HG02759 (cell line): ENCODE results near the gene BMX.

Source experiments
- ATAC-seq: cut with Tn5 transposase; IDR thresholded peaks from one replicate; pipeline ENCODE4 v1.9.1; 2021; ENCODE audit warnings: mild to moderate bottlenecking, moderate library complexity; ENCODE audit not compliant: unreplicated experiment

BMX gene

DNA sequence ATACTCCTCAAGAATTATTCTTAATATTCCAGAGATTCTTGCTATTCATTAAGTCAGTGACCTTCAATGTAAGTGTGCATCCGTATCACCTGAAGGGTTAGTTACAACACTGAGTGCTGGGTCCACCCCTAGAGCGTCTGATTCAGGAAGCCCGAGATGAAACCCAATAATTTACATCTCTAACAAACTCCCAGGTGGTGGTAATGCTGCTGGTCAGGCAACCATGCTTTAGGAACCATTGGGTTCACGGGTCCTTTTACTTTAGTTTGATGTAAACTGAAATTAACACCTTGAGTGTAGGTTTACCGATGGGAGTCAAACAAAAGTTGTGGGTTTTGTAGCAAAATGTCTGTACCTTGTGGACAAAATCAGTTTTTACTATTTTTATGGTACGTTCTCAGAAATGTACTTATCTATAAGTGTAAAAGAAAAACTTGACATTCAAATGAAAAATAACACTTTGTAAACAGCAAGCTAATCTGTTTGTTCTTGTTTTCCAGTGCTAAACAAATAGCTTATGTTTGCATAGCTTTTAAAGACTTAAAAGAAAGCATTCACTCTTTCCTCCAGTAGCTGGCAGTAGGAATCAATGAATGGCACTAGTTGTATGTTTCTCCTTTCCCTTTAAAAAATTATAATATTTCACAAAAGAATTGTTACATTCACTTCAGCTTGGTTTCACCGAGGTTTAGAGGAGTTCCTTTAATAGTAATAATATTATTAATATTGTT, 67.4 kb downstream of the BMX start:
- no peak for ATAC-seq

- no peak for ATAC-seq
Observed at GRCh38 chrX:15570145-15570544, 69.5 kb downstream of the BMX start.

DNA sequence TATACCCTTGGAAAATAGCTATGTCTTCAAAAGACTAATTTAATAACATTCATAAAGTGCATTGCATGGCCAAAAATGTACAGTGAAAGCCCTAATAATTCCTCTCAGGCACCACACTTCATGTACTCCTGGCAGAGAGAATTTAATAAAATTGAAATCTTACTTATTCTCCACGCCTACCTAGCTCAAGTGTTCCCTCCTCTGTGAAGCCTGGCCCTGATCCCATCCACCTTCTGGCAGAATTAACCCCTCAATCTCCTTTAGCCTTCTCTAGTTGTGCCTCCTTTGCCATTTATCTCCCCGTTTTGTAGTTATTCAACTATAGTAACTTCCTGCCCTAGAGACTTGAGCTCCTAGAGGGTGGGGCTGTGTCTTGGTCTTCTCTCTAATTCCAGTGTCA, 73.4 kb downstream of the BMX start:
- no peak for ATAC-seq

DNA sequence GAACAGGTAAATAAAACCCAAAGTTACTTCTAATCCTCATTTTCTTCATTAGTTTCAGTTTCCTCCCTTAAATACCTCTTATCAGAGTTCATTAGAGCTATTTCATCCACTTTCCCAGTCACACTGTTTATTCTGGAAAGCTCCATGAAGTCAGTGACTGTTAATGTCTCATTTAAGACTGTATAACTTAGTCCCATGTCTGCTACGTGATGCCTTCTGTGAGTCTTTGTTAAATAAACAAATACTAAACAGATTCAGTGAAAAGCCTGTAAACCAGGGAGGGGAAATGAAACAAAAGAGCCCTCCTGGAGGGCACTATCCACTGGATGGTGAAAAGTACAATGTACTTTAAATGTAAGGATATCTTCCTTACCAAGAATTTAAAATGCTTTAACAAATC, 75.4 kb downstream of the BMX start:
- no peak for ATAC-seq

DNA sequence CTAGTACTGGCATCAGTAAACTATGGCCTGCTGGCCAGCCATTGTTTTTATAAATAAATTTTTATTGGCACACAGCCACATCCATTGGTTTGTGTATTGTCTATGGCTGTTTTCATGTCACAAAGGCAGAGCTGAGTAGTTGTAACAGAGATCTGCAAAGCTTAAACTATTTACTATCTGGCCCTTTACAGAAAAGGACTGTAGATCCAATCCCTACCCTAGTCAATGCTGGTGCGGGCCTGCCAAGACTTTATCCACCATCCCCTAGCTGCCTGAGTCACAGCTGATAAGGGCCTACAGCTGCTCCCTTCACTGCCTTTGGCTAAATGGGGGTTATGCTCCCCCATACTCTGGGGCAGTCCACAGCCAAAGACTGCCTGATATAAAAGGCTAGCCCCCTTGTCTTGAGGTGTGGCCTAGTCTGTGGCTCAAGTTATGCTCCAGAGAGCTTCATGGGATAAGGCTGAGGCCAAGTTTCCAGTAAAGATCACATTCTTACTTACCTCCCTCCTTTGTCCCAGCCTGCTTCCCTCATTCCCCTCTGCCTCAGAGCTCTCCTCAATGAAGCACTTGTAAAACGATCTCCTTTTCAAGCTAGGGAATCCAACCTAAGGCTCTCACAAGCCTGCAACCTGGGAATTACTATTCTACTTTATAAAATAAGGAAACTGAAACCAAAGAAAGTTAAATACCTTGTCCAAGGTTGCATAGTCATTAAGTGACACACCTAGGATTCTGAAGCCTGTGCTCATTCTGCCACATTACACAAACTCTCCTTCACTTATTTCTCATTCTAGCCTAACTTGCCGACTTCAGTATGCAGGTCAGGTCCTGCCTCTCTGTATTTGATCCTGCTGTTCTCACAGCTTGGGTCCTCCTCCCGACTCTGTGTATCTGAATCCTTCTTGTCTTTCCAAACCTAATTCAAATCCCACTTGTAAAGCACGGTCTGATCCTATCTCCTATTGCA, 79.5 kb downstream of the BMX start:
- ATAC-seq: no peak

DNA sequence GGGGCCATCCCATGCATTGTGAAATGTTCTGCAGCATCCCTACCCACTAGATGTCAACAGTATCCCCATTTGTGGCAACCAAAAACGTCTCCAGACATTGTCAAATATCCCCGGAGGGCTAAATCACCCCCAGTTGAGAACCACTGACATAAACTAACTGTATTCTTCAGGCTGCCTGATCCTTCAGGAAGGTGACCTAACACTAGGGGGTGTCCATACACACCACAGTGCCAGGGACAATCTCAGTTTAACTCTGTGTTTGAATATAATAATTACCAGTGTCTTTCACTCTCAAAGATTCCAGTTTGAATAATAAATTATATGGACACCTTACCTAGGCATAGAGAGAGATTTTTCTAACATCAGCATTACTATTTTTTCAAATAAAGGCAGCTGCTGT, 93.8 kb downstream of the BMX start:
- ATAC-seq: no peak

DNA sequence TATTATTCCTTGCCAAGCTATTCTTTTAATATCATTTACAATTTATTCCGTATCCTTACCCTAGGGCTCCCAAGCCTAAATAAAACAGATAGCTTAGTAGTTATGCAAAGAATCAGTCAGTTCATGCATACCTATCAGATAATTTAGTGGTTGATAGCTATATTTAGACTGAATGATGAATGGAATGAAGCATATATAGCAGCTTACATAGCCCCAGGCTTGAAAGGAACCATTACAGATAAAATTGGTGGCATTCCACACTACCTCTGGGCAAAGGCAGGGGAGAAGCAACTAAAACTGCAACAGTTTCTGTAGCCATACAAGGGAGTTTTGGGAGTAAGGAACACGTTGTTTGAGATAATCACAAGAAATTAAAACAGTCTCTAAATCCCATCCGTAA, 97.4 kb downstream of the BMX start:
- ATAC-seq: no peak

DNA sequence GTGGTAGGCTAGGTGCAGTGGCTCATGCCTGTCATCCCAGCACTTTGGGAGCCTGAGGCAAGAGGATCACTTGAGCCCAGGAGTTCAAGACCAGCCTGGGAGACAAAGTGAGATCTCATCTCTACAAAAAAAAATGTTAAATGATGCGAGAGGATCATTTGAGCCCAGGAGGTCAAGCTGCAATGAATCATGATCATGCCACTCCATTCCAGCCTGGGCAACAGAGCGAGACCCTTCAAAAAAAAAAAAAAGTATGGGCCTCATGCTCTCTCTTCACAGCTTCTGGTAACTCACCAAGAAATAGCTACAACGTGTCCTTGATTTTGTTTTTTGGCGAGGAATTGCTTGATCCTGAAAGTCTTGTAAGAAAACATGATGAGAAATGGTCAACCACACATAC, 98.9 kb downstream of the BMX start:
- ATAC-seq: no peak

DNA sequence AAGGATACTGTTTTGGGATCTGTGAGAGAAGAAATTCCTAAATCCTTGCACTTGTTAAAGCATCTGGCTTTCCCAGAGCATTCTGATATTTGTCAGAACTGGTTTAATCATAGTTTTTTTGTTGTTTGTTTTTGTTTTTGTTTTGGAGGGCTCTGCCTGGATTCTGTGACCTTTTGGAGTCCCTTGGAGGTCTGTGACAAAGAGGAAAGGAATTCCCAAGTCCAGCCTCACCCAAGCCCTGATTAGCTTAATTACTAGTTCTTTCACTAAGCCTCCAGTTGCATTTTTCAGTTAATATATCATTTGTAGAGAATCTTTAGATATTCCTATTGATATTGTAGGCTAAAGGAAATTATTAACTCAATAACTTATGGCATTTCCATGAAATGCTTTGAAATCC, 99.4 kb downstream of the BMX start:
- no peak for ATAC-seq

DNA sequence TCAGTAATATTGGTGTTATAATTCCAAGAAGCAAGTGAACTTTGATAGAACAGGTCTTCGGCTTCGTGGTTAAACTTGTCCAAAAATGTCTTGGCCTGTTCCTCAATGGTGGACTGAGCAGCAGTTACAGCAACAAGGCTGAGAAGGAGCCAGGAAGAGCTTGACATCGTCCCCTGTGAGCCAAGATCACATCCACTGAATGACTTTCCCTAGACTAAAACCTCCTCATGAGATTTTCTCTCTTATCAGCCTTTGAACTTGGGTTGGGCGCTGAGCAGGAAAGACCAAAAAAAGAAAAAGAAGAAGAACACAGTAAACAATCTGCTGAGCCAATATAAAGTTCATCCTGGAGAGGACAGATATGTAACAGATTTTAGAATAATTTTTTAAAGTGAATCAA, 100.1 kb downstream of the BMX start, which contains the start of gene ACE2:
ACE2 (minus strand) TSS at position 216 of the 400 bp plus-strand sequence; CDS start at position 167, 49 bp downstream.
- ATAC-seq: no peak

DNA sequence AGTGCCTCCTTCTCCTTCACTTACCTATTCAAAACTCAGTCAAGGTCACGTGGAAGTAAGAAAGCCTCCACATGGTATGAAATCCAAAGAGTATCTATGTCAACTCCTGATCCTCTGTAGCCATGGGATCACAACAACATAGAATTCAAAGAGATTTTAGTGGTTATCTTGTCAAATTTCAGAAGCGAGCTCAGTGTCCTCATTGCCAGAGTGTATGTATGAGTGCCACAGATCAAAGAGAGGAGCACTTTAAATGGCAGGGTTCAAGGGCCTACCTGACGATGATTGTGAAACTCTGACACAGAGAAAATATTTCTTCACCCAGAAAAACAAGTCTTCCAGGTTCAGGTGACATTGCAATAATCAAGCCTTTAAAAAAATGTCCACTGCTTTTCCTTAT, 101.3 kb downstream of the BMX start:
- no peak for ATAC-seq

GRCh38 chrX:15602761-15603160, 102.2 kb downstream of the BMX start:
- ATAC-seq: no peak

- ATAC-seq: no peak
Observed at GRCh38 chrX:15605226-15605625, 104.6 kb downstream of the BMX start.
